SIG-M5 treated with dmso at 0.1 percent for 504 hours (cell line): ENCODE results near the gene TYRO3.
A peak's percentile ranks its signal among the peaks of the same experiment; 100 is the strongest.
"Not testable (repeated sequence)": the region's sequence is repeated elsewhere in the genome, so short reads cannot be mapped to it uniquely, and the experiment has no call there.

Experiments
- DNase-seq: peaks from one replicate; lab custom pipeline; 2025; ENCODE audit not compliant: unreplicated experiment; lab: John Stamatoyannopoulos, UW

Gene TYRO3

GRCh38 chr15:41553731-41554130, 5.3 kb upstream of the TYRO3 start:
- DNase-seq: no peak

- no peak for DNase-seq
Observed at GRCh38 chr15:41554343-41554742, 4.7 kb upstream of the TYRO3 start.

- DNase-seq: no peak
Observed at GRCh38 chr15:41554915-41555314, 4.1 kb upstream of the TYRO3 start.

GRCh38 chr15:41556677-41557076, 2.3 kb upstream of the TYRO3 start:
- peak; percentile 35 for DNase-seq

- peak; percentile 58 for DNase-seq
Observed at GRCh38 chr15:41557673-41558399, 1.2 kb upstream of the TYRO3 start.

GRCh38 chr15:41559239-41559782, 299 bp downstream of the TYRO3 start:
- DNase-seq: no peak

GRCh38 chr15:41560572-41560874, 1.5 kb downstream of the TYRO3 start:
- no peak for DNase-seq

- DNase-seq: no peak
Observed at GRCh38 chr15:41561104-41561776, 2.2 kb downstream of the TYRO3 start.

GRCh38 chr15:41561777-41562145, 2.7 kb downstream of the TYRO3 start:
- DNase-seq: no peak

- DNase-seq: no peak
Observed at GRCh38 chr15:41562244-41562643, 3.2 kb downstream of the TYRO3 start.

- DNase-seq: no peak
Observed at GRCh38 chr15:41562784-41563198, 3.8 kb downstream of the TYRO3 start.

- DNase-seq: no peak
Observed at GRCh38 chr15:41564286-41564959, 5.4 kb downstream of the TYRO3 start.

GRCh38 chr15:41564960-41565502, 6.0 kb downstream of the TYRO3 start:
- DNase-seq: no peak

- DNase-seq: no peak
Observed at GRCh38 chr15:41565702-41566101, 6.7 kb downstream of the TYRO3 start.

- no peak for DNase-seq
Observed at GRCh38 chr15:41566121-41566885, 7.3 kb downstream of the TYRO3 start.

- no peak for DNase-seq
Observed at GRCh38 chr15:41567261-41567660, 8.2 kb downstream of the TYRO3 start.

- no peak for DNase-seq
Observed at GRCh38 chr15:41567862-41568261, 8.8 kb downstream of the TYRO3 start.

- no peak for DNase-seq
Observed at GRCh38 chr15:41568350-41569017, 9.5 kb downstream of the TYRO3 start.

- DNase-seq: not testable (repeated sequence)
Observed at GRCh38 chr15:41569232-41569631, 10.2 kb downstream of the TYRO3 start.

GRCh38 chr15:41570764-41571163, 11.8 kb downstream of the TYRO3 start:
- DNase-seq: no peak
